Lower leg skin (tissue), 3 donors: ENCODE measurements around the gene PBX1.

Experiments used
- CTCF ChIP-seq, 3 donors: fragments of 450-650 bp; IDR thresholded peaks; one replicate each; pipeline ENCODE4 v1.5.1; 2016; ENCODE audit warnings: antibody characterized with exemption in 3 of 3, mild to moderate bottlenecking in 3 of 3, moderate library complexity in 2 of 3
- POLR2A ChIP-seq, 2 donors: fragments of 450-650 bp; IDR thresholded peaks; one replicate each; pipeline ENCODE4 v1.6.1; 2016 to 2017; ENCODE audit warnings: antibody characterized with exemption in 2 of 2, mild to moderate bottlenecking in 1 of 2, moderate library complexity in 1 of 2

DNA sequence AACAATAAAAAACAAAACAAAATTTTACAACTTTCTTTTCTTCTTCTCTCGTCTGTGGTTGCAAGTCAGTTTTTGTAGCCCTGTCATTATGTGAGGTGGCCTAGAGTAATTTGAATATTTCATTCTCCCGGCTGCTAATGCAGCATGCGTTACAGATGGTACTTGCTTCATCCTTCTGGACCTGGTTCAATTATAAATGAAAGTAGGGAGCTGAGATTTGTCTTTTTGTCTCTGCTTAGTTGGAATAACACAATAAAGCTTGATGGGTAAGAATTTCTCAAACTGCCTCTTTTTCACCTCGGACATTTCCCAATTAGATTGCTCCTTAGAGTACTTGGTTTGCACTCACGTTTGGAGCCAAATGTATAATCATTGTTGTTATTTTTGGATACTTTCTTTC is 201.6 kb downstream of the PBX1 start:
- TF ChIP-seq CTCF (IDR thresholded peaks at IDR 0.05), result no peak
- TF ChIP-seq POLR2A (IDR thresholded peaks at IDR 0.05), result no peak
